ENCODE measurements around the gene KIAA1217.

DNA sequence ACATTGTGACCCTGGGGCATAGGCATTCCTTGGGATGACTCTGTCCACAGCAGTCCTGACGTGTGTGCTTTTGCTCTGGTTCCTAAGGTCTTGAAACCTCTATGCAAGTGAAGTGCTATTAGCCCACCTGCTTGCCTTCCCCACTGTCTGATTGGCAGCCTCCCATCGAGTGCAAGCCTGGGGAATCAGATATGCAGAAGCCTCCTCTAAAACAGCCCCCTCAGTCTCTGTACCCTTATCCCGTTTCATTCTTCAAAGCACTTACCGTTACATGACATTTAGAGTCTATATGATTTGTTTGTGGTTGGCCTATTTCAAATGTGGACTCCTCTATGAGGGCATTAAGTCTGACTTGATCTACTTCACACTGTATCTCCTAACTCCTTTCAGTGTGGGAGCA, 4.3 kb downstream of the KIAA1217 start:
- TF ChIP-seq, protein P1, sequence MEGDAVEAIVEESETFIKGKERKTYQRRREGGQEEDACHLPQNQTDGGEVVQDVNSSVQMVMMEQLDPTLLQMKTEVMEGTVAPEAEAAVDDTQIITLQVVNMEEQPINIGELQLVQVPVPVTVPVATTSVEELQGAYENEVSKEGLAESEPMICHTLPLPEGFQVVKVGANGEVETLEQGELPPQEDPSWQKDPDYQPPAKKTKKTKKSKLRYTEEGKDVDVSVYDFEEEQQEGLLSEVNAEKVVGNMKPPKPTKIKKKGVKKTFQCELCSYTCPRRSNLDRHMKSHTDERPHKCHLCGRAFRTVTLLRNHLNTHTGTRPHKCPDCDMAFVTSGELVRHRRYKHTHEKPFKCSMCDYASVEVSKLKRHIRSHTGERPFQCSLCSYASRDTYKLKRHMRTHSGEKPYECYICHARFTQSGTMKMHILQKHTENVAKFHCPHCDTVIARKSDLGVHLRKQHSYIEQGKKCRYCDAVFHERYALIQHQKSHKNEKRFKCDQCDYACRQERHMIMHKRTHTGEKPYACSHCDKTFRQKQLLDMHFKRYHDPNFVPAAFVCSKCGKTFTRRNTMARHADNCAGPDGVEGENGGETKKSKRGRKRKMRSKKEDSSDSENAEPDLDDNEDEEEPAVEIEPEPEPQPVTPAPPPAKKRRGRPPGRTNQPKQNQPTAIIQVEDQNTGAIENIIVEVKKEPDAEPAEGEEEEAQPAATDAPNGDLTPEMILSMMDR (IDR thresholded peaks at IDR 0.05; ENCODE audit: insufficient read depth, low read length, poor library complexity, severe bottlenecking), result no peak
- TF ChIP-seq EZH2phosphoT487 (conservative IDR thresholded peaks at IDR 0.05; ENCODE audit: low read length), result no peak
